Stimulated activated CD4-positive, alpha-beta T cell treated with anti-CD3 and anti-CD28 coated beads, Interleukin-1b, Interleukin-23, amount 100 ng/mL, for 48 hours (primary cell): ENCODE results near the gene CACNB4.
A peak's percentile ranks its signal among the peaks of the same experiment; 100 is the strongest.

ENCODE experiments used
- DNase-seq: peaks from one replicate; pipeline ENCODE4 v3.0.0-alpha.2; 2020

CACNB4 gene

GRCh38 chr2:151845884-151846283 lies 253.0 kb downstream of the CACNB4 start:
- no peak for DNase-seq

GRCh38 chr2:151845481-151845880 lies 253.4 kb downstream of the CACNB4 start:
- no peak for DNase-seq

- DNase-seq = no peak
These were observed 254.5 kb downstream of the CACNB4 start for GRCh38 chr2:151844211-151844896.

GRCh38 chr2:151843691-151844061 lies 255.2 kb downstream of the CACNB4 start:
- DNase-seq = no peak

- no peak for DNase-seq
These were observed 255.8 kb downstream of the CACNB4 start for GRCh38 chr2:151842830-151843690.

- no peak for DNase-seq
These were observed 257.8 kb downstream of the CACNB4 start for GRCh38 chr2:151841047-151841424.

- DNase-seq = no peak
These were observed 258.4 kb downstream of the CACNB4 start for GRCh38 chr2:151840216-151841046.

GRCh38 chr2:151837926-151838325 lies 260.9 kb downstream of the CACNB4 start:
- DNase-seq = no peak

- no peak for DNase-seq
These were observed 264.9 kb downstream of the CACNB4 start for GRCh38 chr2:151833984-151834383.

- DNase-seq = no peak
These were observed 267.9 kb downstream of the CACNB4 start for GRCh38 chr2:151830961-151831360.

- DNase-seq = no peak
These were observed 269.9 kb downstream of the CACNB4 start for GRCh38 chr2:151828890-151829324.

GRCh38 chr2:151828143-151828889 lies 270.5 kb downstream of the CACNB4 start, which contains the start of gene ARL5A:
Gene ARL5A (minus strand): TSS chr2:151828421. CDS start chr2:151828176, 245 bp downstream.
- peak; percentile 94 for DNase-seq

GRCh38 chr2:151827564-151828142 lies 271.2 kb downstream of the CACNB4 start:
- no peak for DNase-seq

GRCh38 chr2:151826737-151827157 lies 272.1 kb downstream of the CACNB4 start:
- no peak for DNase-seq

GRCh38 chr2:151824886-151825285 lies 274.0 kb downstream of the CACNB4 start:
- DNase-seq = no peak

- no peak for DNase-seq
These were observed 275.2 kb downstream of the CACNB4 start for GRCh38 chr2:151823651-151824050.

- DNase-seq = no peak
These were observed 278.9 kb downstream of the CACNB4 start for GRCh38 chr2:151819920-151820319.

GRCh38 chr2:151817929-151818328 lies 280.9 kb downstream of the CACNB4 start:
- DNase-seq = no peak

GRCh38 chr2:151816843-151817242 lies 282.0 kb downstream of the CACNB4 start:
- DNase-seq = no peak

- DNase-seq = no peak
These were observed 282.9 kb downstream of the CACNB4 start for GRCh38 chr2:151815821-151816489.

GRCh38 chr2:151810489-151810888 lies 288.4 kb downstream of the CACNB4 start:
- no peak for DNase-seq

- no peak for DNase-seq
These were observed 289.8 kb downstream of the CACNB4 start for GRCh38 chr2:151809073-151809383.
